DMS 273 (cell line): Measurements from ENCODE around the gene GPATCH11.

Experiments
- DNase-seq: peaks from one replicate; lab custom pipeline; 2025; ENCODE audit not compliant: unreplicated experiment; lab: John Stamatoyannopoulos, UW

The GPATCH11 gene

DNA sequence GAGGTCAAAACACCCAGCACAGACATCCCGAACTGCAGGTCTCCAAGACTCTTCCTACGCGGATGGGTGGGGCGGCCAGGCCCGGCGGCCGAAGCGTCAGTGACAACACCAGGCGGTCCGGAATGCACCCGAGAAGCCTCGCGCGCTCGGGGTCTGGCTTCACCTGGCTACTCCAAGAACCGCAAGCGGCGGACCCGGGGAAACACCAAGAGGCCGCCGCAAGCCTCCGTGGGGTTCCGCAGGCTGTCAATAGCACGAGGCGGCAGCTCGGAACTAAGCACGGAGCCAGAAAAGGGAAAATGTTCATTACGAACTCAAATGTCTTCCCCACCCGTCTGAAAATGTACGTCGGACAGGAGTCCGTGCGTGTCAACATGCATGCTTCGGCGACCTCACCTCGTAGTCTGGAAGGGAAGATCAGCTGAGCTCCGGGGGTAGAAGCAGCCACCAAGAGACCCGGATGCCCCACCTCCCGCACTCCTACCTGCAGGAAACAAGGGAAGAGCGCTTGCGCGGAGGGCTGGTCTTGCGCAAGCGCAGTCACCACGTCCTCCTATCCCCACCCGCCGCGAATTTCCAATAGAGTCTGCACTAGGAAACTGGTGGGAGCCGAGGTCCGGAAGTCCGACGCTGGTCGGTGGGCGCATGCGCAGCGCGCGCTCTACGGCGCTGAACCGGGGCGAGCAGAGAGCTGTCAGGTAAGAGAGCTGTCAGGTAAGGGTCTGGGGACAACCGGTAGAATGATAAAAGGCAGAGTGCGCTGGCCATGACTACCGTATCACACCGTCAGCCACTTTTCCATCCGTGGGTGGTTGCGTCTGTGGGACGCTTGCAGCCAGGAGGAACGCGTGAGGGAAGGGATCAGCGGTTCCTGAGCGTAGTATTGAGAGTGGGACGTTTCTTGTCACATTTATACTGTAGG, at the start of gene GPATCH11, which contains the start of gene HEATR5B:
GPATCH11 (plus strand) TSS at position 646 of the 922 bp plus-strand sequence. CDS start 3,864 bp downstream, outside the sequence.
HEATR5B (minus strand) TSS at position 500 of the 922 bp plus-strand sequence. CDS start 958 bp downstream, outside the sequence.
- peak; percentile 98 for DNase-seq

GRCh38 chr2:37037771-37038170, 46.5 kb upstream of the GPATCH11 start:
- no peak for DNase-seq

- no peak for DNase-seq
These were observed 44.7 kb upstream of the GPATCH11 start for GRCh38 chr2:37039580-37039979.

- no peak for DNase-seq
These were observed 31.6 kb upstream of the GPATCH11 start for GRCh38 chr2:37052600-37053332.

GRCh38 chr2:37059841-37060240, 24.5 kb upstream of the GPATCH11 start:
- DNase-seq: no peak

DNA sequence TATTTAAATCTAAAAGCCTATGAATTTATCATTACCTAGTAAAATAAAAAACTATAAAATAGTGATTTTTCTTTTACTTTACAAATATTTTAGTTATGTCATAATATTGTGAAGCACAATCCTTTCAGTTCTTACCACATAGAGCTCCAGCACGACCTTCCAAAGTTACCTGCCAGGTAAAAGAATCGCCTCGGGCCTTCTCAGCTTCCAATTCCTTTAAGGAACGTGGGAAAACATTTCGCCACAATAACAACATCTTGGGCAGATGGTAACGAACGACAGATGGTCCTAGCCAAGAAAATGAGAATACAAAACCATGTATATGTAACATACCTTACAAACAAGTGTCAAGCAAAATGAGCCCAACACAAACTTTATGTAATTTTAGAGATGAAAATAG, 23.9 kb upstream of the GPATCH11 start:
- peak; percentile 45 for DNase-seq

DNA sequence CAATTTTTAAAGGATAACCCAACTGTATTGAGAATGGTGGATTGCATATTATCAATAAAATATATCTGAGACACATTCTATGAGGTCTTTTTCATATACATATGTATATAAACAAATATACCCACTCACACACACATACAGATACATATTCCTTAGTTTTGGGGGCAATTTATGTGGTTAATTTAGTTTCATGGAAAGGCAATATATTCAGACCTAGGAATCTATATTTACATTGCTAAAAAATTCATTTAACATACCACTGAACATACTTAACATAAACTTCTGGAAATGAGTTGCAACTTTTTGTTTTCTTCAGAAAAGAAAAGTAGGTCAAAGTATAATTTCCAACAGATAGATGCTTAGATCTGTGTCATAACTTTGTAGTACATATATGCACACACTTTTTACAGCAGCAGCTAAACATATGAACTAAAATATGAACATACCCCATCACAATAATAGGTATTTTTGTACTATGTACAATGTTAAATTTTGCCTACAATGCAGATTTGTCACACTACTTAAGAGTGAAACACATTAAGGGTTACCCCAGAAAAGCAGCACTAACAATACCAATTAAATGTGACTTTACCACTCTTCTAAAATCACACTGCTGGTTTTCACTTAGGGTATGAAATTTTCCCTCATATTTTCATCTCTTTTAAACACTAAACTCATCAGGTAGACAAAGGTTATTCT, 23.2 kb upstream of the GPATCH11 start:
- no peak for DNase-seq

DNA sequence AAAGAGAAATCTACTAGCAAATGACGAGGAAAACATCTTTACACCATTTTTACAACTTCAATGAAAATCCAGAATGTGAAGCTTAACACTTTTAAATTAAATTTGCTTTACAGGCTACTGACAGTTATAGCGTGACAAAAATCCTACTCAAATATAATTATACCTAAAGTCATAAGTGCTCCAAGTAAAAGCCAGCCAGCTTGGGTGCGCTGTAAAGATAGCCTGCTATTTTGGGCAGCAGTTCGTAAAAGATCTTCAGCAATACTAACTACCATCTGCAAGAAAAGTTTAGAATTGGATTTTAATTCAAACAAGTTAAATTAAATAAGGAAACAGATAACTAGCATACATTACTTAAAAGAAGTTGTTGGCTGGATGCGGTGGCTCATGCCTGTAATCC, 22.5 kb upstream of the GPATCH11 start:
- no peak for DNase-seq

DNA sequence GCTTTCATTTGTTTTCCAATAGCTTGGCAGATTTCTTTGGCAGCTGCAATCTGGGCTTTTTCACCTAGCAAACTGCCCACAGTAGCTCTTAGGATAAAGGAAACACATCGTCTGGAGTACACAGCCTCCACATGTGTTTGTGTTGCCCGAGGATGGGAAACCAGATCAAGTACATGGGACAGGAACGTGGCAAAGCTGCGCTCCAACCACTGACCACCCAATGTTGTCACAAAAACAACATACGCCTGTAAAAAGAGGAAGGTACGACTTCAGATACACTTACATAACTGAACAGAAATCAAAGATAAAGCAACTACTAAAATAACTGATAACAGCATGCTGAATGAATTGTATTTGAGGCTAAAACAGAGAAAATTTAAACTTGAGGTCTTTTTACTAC, 15.6 kb upstream of the GPATCH11 start:
- DNase-seq: no peak

DNA sequence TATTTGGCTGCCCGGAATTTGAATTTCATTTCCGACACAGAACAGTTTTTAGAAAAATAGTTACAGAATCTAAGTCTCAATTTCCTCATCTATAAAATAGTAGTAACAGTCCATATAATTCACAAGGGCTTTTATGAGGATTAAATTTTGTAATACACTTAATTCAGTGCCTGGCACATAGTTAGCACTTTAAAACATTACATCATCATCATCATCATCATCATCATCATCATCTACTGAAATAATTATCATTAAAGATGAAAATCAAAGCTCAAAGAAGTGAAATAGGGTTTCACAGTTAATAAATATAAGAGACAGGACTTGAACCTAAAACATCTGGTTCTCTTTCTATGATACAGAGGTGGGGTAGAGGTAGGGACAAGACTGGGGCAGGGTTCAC, 13.4 kb upstream of the GPATCH11 start:
- DNase-seq: no peak

- DNase-seq: no peak
These were observed 4.1 kb upstream of the GPATCH11 start for GRCh38 chr2:37080266-37080665.

DNA sequence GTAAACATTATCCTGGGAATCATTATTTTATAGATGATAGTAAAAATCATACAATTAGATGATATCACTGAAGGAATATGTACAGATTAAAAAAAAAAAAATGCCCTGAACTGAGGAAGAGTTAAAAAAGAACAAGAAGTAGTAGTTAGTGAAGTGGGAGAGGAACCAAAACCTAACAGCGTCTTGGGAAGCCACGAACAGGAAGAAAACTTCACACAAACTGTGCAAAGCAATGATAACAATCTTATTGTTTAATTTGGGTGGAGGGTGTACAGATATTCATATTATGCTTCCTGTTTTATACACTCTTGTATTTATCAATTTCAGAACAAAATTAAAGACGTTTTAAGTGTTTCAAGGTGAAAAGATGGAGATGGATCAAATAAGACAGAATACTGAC, 3.6 kb upstream of the GPATCH11 start:
- no peak for DNase-seq

DNA sequence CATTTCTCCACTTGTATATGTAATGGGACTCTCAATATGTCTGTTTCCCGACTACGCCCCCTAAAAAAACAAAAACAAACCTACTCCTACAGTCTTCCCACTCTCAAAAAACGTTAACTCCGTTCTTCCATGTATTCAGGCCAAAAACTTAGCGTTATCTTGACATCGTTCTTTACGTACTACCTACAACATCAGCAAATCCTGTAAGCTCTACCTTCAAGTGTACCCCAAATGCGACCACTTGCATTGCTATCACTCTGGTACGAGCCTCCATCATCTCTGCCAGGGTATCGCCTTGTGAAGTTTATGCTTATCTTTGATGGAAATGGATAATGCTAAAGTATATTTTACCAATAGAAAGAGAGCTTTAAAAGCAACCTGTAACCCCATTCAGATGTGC, 479 bp downstream of the GPATCH11 start:
- no peak for DNase-seq

- no peak for DNase-seq
These were observed 1.4 kb downstream of the GPATCH11 start for GRCh38 chr2:37085731-37086147.

- no peak for DNase-seq
These were observed 5.7 kb downstream of the GPATCH11 start for GRCh38 chr2:37090019-37090477.

DNA sequence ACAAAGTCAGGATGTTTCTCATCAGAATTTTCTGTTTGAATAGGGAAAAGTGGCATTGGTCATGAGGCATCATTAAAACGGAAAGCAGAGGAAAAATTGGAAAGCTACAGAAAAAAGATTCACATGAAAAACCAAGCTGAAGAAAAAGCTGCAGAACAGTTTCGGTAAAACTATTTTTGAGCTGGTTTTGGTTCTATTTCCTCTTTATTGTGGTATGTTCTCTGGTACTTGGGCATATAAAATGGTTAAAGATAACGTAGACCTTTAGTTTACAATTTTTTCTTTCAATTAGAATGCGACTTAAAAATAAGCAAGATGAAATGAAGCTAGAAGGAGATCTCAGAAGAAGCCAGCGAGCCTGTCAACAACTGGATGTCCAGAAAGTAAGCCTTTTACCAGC, 7.6 kb downstream of the GPATCH11 start:
- no peak for DNase-seq

DNA sequence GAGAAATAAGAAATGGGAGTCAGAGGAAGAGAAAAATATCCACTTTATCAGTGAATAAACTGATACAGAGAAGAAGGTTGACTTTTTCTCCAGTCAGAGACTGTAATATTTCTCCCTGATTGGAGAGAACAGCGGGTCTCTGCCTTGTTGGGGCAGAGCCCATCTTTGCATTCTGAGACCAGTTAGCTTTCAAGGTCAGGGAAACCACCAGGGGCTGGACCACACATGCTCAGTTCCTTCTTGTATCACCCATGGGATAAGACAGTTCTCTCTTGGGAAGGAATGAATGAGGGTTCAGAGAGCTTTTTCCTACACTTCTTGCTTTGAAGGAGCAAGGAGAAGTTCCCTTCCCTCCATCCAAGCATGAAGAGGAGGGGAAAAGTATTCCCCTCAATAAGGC, 12.2 kb downstream of the GPATCH11 start:
- DNase-seq: no peak

GRCh38 chr2:37098416-37099118, 14.2 kb downstream of the GPATCH11 start:
- no peak for DNase-seq

DNA sequence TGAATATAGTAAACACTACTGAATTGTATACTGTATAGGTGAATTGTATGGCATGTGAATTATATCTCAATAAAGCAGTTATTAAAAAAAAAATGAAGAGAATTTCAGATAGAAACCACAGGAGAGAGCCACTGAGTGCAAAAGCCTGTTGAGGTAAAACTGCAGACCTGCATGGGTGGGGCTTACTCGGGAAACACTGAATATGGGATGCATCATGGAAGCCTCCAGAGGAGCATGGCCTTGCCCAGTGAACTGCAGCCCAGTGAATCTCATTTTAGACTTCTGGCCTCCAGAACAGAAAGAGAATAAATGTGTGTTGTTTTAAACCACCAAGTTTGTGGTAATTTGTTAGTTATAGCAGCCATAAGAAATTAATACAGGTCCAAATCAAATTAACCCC, 15.7 kb downstream of the GPATCH11 start:
- peak; percentile 11 for DNase-seq

GRCh38 chr2:37102588-37102987, 18.3 kb downstream of the GPATCH11 start:
- DNase-seq: no peak

GRCh38 chr2:37104178-37104577, 19.9 kb downstream of the GPATCH11 start:
- DNase-seq: no peak
